CD4-positive, alpha-beta T cell treated with Interleukin-17A for 1 hour (primary cell): Measurements from ENCODE around the gene ARAP1.
A peak's percentile ranks its signal among the peaks of the same experiment; 100 is the strongest.

Experiments used
- DNase-seq: peaks from one replicate; pipeline ENCODE4 v3.0.0-alpha.2; 2020

ARAP1 gene

GRCh38 chr11:72722050-72722748 lies 30.0 kb downstream of the ARAP1 start:
- peak; percentile 91 for DNase-seq

GRCh38 chr11:72721689-72722049 lies 30.5 kb downstream of the ARAP1 start:
- peak; percentile 51 for DNase-seq

- DNase-seq: no peak
Observed at GRCh38 chr11:72721276-72721675, 30.9 kb downstream of the ARAP1 start.

- DNase-seq: no peak
Observed at GRCh38 chr11:72720784-72721183, 31.4 kb downstream of the ARAP1 start.

- no peak for DNase-seq
Observed at GRCh38 chr11:72720047-72720446, 32.2 kb downstream of the ARAP1 start.

GRCh38 chr11:72719551-72719950 lies 32.7 kb downstream of the ARAP1 start:
- DNase-seq: no peak

- DNase-seq: peak; percentile 26
Observed at GRCh38 chr11:72719144-72719543, 33.1 kb downstream of the ARAP1 start.

GRCh38 chr11:72718101-72718501 lies 34.1 kb downstream of the ARAP1 start:
- DNase-seq: no peak

GRCh38 chr11:72716788-72717435 lies 35.3 kb downstream of the ARAP1 start:
- no peak for DNase-seq

- no peak for DNase-seq
Observed at GRCh38 chr11:72716290-72716689, 35.9 kb downstream of the ARAP1 start.

GRCh38 chr11:72712841-72713240 lies 39.4 kb downstream of the ARAP1 start:
- DNase-seq: no peak

- no peak for DNase-seq
Observed at GRCh38 chr11:72712168-72712751, 39.9 kb downstream of the ARAP1 start.

- DNase-seq: no peak
Observed at GRCh38 chr11:72711141-72711540, 41.1 kb downstream of the ARAP1 start.

GRCh38 chr11:72710278-72710677 lies 41.9 kb downstream of the ARAP1 start:
- no peak for DNase-seq

- DNase-seq: no peak
Observed at GRCh38 chr11:72709478-72710238, 42.5 kb downstream of the ARAP1 start.

GRCh38 chr11:72707032-72707431 lies 45.2 kb downstream of the ARAP1 start:
- no peak for DNase-seq

GRCh38 chr11:72706579-72706978 lies 45.6 kb downstream of the ARAP1 start:
- no peak for DNase-seq

GRCh38 chr11:72705442-72706365 lies 46.5 kb downstream of the ARAP1 start:
- no peak for DNase-seq

- no peak for DNase-seq
Observed at GRCh38 chr11:72704783-72705265, 47.4 kb downstream of the ARAP1 start.

GRCh38 chr11:72704028-72704782 lies 48.0 kb downstream of the ARAP1 start:
- DNase-seq: no peak

GRCh38 chr11:72703267-72704008 lies 48.8 kb downstream of the ARAP1 start:
- no peak for DNase-seq
